Renal pelvis (tissue), 4 donors: ENCODE results near the gene BANP. TPM values are rescaled to one million over a fixed set of nuclear protein-coding genes. Genes with fewer than 3 reads are reported as not detected.
A peak's percentile ranks its signal among the peaks of the same experiment; 100 is the strongest.
"Not testable (repeated sequence)": the region's sequence is repeated elsewhere in the genome, so short reads cannot be mapped to it uniquely, and the experiment has no call there.

Experiments
- DNase-seq: peaks from one replicate; pipeline ENCODE4 v3.0.0-alpha.2; 2013
- polyA plus RNA-seq, 3 donors: library from polyadenylated mRNA; unstranded; fragments of 120-200 nt; gene quantifications; one replicate each; pipeline ENCODE4 v1.2.1, GENCODE V29; 2013; ENCODE audit not compliant: insufficient read length in 3 of 3

The BANP gene
- polyA plus RNA-seq, 3 donors, result 23.1 to 27.4 (median 27.3) TPM

DNA sequence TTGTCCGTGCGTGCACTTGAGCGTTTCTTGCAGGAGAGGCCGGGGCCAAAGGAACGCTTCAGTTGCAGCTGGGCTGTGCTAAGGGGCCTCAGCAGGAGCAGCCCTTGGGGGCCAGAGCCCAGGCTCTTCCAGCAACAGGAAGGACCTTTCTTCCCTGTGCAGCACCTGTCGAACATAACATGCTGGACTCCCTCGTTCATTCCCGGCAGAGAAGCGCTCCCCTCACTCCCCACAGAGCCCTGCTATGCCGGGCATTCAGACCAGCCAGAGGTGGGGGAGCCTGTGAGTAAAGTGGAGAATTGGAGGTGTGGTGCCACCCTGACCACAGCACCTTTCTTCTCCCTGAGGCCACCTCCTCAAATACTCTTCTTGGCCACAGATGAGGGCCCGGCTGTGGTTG, 94.1 kb downstream of the BANP start:
- not testable (repeated sequence) for DNase-seq

DNA sequence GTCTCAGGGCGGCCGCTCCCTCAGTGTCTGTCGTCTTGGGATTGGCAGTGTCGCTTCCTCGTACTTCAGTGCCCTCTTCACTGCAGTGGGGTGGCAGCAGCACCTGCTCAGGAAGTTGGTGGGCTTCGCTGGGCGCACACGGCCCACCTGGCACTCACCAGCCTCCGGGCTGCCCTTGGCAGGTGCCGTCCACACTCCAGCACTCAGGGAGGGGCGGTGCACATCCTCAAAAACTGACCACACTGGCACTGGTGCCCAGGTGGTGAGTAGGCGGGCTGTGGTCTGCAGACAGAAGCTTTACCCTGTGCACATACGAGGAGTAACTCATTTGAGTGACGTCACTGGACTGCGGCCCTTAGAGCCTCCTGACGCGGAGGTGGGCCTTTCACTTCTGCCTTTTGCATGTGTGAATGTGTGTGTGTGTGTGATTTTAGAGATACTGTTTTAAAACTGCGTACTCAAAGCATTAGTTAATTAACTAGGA, 94.6 kb downstream of the BANP start:
- DNase-seq, result no peak

GRCh38 chr16:88047462-88047861, 96.2 kb downstream of the BANP start:
- no peak for DNase-seq

DNA sequence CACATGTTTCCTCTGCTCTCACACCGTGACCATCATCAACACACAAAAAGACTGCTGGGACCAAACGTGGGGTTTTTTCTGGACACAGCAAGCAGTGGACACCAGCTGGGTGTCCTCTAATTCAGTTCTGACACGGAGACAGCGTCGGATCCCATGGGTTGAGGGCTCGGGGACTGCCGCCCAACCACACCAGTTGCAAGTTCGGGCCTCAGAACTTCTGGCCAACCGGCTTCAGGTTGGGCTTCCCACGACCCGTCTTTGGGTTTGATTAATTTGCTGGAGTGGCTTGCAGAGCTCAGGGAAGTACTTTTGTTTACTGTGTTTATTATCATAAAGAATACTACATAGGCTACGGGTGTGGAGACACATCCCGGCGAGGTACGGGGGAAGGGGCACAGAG, 97.8 kb downstream of the BANP start:
- peak; percentile 58 for DNase-seq

DNA sequence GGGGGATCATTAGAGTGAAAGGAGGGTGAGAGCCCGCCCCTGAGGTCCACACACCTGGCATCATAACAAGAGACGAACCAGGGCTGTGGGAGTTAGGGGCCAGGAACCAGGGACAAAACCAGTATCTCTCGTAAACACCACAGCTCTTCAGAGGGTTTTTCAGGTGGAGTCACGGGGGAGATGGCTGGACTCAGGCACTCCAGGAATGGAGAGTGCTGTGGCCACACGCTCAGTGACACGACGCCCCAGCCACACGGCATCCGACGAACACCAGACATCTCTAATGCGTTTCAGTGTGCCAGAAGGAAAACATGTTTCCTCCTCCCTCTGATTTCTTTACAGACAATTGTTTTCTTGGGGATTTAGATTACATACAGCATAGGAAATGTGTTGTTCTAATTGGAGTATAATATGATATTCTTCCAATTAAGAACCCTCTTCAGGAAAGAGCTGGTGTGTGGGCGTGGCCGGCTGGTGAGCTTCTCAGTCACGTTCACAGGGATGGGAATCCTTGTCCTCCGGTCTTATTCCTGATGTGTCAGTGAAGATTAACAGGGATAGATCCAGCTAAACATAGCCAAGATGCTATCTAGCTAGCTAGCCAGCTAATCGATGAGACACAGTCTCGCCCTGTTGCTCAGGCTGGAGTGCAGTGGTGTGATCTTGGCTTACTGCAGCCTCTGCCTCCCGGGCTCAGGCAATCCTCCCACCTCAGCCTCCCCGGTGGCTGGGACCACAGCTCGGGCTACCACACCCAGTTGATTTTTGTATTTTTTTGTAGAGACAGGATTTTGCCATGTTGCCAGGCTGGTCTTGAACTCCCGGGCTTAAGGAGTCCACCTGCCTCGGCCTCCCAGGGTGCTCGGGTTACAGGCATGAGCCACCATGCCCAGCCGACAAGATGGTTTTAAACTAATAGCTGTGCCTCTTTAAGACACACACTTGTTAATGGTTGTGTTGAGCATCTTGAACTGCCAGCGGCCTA, 98.6 kb downstream of the BANP start:
- DNase-seq, result no peak

DNA sequence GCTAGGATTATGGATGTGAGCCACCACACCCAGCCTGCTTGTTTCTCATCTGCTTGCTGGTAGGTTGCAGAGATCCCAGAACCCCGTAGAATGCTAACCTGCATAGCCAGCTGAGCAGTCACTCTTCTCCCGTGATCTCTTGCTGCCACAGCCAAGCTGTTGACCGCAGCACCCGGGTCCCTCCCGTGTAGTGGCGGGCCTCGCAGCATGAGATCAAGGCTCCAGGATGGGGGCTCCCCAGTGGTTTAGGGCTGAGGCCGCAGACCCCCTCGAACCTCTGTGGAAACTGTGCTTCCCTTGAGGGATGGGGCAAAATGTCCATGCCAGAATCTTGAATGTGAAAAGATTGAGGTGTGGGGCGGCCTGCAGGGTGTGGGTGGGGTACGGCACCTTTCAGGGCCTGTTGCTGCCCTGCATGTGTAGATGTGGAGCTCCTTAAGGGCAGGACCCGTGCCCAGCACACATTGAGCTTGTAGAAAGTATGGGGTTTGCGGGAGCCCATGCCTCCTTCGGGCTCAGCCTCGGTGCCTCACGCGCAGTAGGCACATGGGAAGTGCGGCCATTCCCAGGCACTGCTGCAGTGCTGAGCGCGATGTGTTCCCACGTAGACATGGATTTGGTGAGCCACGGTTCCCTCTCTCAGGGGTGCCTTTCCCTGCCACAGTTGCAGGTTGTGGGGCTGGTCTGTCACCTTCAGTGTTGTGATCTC, 99.9 kb downstream of the BANP start:
- no peak for DNase-seq

GRCh38 chr16:88052661-88053060, 101.4 kb downstream of the BANP start:
- no peak for DNase-seq

DNA sequence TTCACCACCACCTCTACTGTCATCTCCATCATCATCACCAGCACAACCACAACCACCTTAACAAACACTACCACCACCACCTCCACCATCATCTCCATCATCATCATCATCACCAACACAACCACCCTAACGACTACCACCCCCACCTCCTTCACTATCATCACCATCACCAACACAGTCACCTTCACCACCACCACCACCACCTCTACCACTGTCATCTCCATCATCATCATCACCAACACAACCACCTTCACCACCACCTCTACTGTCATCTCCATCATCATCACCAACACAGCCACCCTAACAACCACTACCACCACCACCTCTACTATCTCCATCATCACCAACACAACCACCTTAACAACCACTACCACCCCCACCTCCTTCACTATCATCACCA, 102.2 kb downstream of the BANP start:
- not testable (repeated sequence) for DNase-seq

DNA sequence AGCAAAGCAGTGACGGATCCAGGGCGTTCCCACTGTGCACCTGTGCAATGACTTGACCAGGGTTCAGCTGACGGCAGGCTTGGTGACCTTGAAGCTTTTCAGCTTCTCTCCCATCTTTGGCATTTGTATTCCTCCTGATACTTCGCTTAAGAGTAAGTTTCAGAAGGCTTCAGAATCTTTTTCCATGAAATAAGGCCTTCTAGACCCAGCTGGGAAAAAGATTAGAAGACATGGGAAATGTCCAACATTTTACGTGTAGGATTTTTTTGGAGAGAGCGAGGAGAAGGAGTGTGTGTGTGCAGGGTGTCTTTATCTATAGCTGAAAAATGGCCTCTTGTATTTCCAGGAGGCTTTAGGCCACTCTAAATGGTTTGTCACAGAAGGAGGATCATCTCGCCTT, 104.1 kb downstream of the BANP start:
- no peak for DNase-seq

- DNase-seq, result no peak
Observed at GRCh38 chr16:88056212-88056611, 105.0 kb downstream of the BANP start.

DNA sequence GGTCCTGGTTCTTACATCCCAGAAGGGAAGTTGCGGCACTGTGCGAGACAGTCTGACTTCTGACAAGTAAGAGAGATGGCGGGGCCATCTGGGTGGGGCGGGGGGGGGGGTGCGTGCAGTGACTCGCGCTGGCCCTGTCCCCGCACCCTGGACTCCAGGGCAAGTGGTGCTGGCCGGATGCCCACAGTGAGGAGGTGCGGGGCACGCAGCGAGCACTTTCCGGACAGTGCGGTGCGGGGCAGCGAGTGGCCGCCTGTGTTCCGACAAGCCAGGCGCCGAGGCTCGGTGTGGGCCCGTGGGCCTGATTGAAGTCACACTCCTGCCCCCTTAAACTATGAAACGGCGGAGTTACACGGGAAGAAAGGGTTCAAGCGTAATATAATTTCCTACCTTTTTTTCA, 106.4 kb downstream of the BANP start:
- DNase-seq, result no peak

GRCh38 chr16:88058136-88058535, 106.9 kb downstream of the BANP start:
- no peak for DNase-seq

- DNase-seq, result no peak
Observed at GRCh38 chr16:88058817-88059216, 107.6 kb downstream of the BANP start.

GRCh38 chr16:88059701-88060386, 108.6 kb downstream of the BANP start:
- no peak for DNase-seq

DNA sequence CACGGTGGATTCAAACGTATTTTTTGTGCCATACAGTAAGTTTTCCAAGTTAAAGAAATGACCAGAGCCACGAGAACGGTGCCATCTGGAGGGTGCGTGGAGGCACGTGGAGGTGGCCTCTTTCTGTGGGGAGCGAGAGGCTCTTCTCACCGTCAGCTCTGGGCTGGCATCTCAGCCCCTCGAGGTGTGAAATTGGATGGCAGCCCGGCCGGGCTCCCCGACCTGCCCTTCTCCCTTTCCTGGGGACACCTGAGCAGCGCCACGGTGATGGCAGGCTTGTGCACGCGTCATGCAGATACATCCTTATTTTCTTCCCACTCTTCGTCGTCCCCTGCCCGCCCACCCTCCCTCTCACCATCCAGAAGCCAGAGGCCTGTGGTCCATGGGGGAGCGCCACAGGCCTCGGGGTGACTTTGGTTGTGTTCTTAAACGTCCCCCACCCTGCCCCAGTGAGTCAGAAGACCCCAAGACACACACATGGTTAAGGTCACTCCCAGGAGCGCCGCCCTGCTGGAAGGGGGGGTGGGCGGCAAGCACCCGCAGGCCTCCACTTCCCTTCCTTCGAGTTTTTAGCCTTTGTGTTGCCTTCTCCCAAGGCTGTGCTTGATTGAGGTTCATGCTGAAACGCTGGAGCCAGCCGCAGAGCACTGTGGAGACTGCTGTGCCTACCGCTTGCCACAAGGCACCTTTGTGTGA, 109.4 kb downstream of the BANP start:
- DNase-seq, result no peak

DNA sequence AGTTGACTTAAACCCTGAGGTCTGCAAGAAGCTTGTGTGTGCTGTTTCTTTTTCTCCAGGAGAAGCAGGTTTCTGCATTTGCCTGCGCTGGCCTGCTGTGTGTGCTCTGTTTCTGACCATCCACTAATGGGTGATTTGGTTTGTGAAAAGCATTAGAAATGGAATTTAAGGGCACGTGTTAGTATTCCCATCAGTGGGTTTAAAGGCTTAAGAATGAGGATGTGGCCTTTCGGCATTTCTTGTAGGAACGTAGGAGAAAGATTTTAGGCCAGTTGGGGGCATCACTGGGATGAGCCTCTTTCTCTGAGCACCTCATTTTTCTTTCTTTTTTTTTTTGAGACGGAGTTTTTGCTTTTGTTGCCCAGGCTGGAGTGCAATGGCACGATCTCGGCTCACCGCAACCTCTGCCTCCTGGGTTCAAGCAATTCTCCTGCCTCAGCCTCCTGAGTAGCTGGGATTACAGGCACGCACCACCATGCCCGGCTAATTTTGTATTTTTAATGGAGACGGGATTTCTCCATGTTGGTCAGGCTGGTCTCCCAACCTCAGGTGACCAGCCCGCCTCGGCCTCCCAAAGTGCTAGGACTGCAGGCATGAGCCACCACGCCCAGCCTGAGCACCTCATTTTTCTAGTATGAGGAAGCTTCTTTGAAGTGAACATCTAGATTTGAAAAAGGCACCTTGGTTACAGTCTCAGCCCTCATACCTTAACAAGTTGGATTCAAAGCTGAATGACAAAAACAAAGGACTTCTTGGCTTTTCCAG, 110.3 kb downstream of the BANP start:
- no peak for DNase-seq

DNA sequence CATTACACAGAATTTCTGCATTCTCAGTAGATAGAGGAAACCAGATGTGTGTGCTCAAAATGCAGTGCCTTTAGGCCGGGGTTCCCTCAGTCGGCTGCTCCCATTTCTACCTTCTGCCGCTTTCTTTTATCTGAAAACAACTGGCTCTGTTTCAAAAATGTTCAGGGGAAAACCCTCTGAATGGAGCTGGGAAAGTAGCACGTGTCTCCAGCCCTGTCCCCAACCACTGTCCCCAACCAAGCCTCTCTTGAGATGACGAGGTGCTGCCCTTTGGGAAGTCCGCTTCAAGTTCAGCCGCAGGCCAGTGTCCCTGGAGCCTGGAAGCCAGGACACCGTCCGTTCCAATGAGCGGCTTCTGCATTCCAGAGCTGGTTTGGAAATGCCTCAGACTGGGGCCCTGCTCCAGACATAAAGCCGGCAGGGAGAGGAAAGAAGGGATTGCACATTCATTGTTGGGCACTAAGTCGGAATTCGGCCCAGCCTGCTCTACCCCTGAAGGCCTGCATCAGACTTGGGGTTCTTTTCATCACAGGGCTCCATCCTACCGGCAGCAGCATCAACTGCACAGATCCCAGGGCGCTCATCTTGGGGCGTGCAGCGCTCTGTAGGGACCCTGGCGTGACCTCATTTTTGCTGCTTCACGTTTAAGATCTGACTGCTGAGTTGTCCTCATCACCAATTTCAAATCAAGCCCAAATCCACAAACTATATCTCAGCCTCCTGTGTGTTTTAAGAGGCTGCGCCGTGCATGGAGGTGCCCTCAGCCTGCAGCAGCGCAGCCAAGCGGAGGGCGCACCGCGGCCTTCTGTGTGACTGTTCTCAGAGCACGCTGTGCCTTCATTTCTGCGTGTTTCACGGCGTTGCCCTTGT, 111.3 kb downstream of the BANP start:
- peak; percentile 53 for DNase-seq

GRCh38 chr16:88063211-88063773, 112.1 kb downstream of the BANP start:
- no peak for DNase-seq
